ENCODE results near the gene ERC1. TPM values are rescaled to one million over a fixed set of nuclear protein-coding genes. Genes with fewer than 3 reads are reported as not detected.

The ERC1 gene
- total and polyA plus RNA-seq, 9 of the 15 experiments (the other 6 are each of a cell fraction or from before 2014, with no cell fraction given): 0.74 to 11.8 (median 4.8) TPM

GRCh38 chr12:1034243-1034642, 43.2 kb downstream of the ERC1 start (continued):
- no peak for TF ChIP-seq HDGF (IDR thresholded peaks at IDR 0.05)
- no peak for TF ChIP-seq ZNF146 (CRISPR knock-in tag; IDR thresholded peaks at IDR 0.05; ENCODE audit: unreplicated experiment)
- TF ChIP-seq ZNF551 (CRISPR knock-in tag; IDR thresholded peaks at IDR 0.05): no peak
- TF ChIP-seq NR2C2 (CRISPR knock-in tag; IDR thresholded peaks at IDR 0.05): no peak
- no peak for TF ChIP-seq NR2C2 (tag; IDR thresholded peaks at IDR 0.05)

- Histone ChIP-seq H2AFZ (ENCODE audit: low read depth, low read length) (no peak overlapping the region), H3K36me3 (ENCODE audit: control insufficient read depth, insufficient read depth, low read length) (peaks cover 3% of the 10 kb centered on the region; the same call in 1 of the 3 replicates), H3K27ac (ENCODE audit: extremely low read depth, low read depth, low read length) (no peak overlapping the region), H4K20me1 (replicated peaks; ENCODE audit: control insufficient read depth, insufficient read depth, low read length) (no peaks in the 10 kb centered on the region), H3K9ac (ENCODE audit: insufficient read depth in 1 of 2, low read depth in 2 of 2, low read length in 2 of 2) (no peak overlapping the region), H3K4me3 (no peak overlapping the region), H3K79me2 (ENCODE audit: control insufficient read depth, insufficient read depth, low read length) (no peaks in the 10 kb centered on the region), H3K4me2 (ENCODE audit: insufficient read depth, low read length) (no peak overlapping the region), H3K4me1 (replicated peaks in 1 of 2; ENCODE audit: control insufficient read depth in 2 of 2, insufficient read depth in 2 of 2, low read length in 2 of 2) (no peaks in the 10 kb centered on the region), H3K9me1 (ENCODE audit: control insufficient read depth, insufficient read depth, low read length) (no peaks in the 10 kb centered on the region), H3K27me3 (ENCODE audit: control insufficient read depth in 2 of 2, insufficient read depth in 2 of 2, low read length in 2 of 2) (no peaks in the 10 kb centered on the region), H3K9me3 (replicated peaks; ENCODE audit: control insufficient read depth, insufficient read depth, low read depth, low read length) (no peaks in the 10 kb centered on the region)
- CTCF ChIA-PET (ENCODE audit: low intra/inter-chr PET ratio): no interaction called here
- no peak for ATAC-seq
- 87% methylated on average over 6 of the region's 6 CpGs for WGBS (ENCODE audit: insufficient coverage, low coverage, missing lambda C conversion rate)
- no TSS peak for BruUV-seq (replicated peaks)
- POLR2A ChIA-PET: interaction anchor here (1.0 kb wide), 1 partner anchor 18 kb away, joined by 7 read pairs; no protein-coding TSS in a partner anchor
- intact Hi-C loops (cut with micrococcal nuclease) (no loop called here), in situ Hi-C loops (cut with MboI) (no loop called here)
- TF ChIP-seq FOS (IDR thresholded peaks at IDR 0.05; ENCODE audit: extremely low read depth, insufficient read length): no peak
- TF ChIP-seq ZNF316 (IDR thresholded peaks at IDR 0.05): peak; percentile 54
- no peak for FAIRE-seq
- DNase-seq (ENCODE audit: extremely low read depth in 1 of 4, low spot score in 3 of 4): no peak
Observed at GRCh38 chr12:1034751-1035457, 43.9 kb downstream of the ERC1 start.

Data from K562 (cell line).